ENCODE data around the gene ADAMTSL2.

ADAMTSL2 gene

GRCh38 chr9:133604856-133605255 is 70.4 kb downstream of the ADAMTSL2 start:
- no peak overlapping the region for H3K9ac ChIP-seq
- no peaks in the 10 kb centered on the region for H3K9me3 ChIP-seq (replicated peaks in 1 of 11)
- H3K27me3 ChIP-seq = peaks cover 41 to 51% (median 48%) of the 10 kb centered on the region in 11 experiments
- H3K4me1 ChIP-seq = peaks cover 0 to 45% (median 24%) of the 10 kb centered on the region in 10 experiments; a peak in 16 of 20 replicates
- H3K27ac ChIP-seq = no peak overlapping the region
- H3K4me2 ChIP-seq = peak overlapping the region in 9 of 11 experiments; percentile 14 to 71 (median 54); a peak in 17 of 22 replicates
- H3K36me3 ChIP-seq = no peaks in the 10 kb centered on the region
- H4K20me1 ChIP-seq = peaks cover 0 to 40% (median 0%) of the 10 kb centered on the region in 11 experiments; a peak in 7 of 22 replicates
- no peak for TF ChIP-seq Cebpa-rat (IDR thresholded peaks at IDR 0.05)
- no peak overlapping the region for H3K4me3 ChIP-seq

- no peak for TF ChIP-seq Cebpa-rat (IDR thresholded peaks at IDR 0.05)
- Histone ChIP-seq H4K20me1 (peaks cover 0 to 43% (median 0%) of the 10 kb centered on the region in 11 experiments; a peak in 7 of 22 replicates), H3K9me3 (replicated peaks in 1 of 11) (no peaks in the 10 kb centered on the region), H3K27me3 (peaks cover 46 to 56% (median 53%) of the 10 kb centered on the region in 11 experiments), H3K4me1 (peaks cover 0 to 41% (median 24%) of the 10 kb centered on the region in 10 experiments; a peak in 16 of 20 replicates), H3K4me3 (no peak overlapping the region), H3K27ac (no peak overlapping the region), H3K9ac (no peak overlapping the region), H3K4me2 (peak overlapping the region in 8 of 11 experiments; percentile 35 to 71 (median 55); a peak in 13 of 22 replicates), H3K36me3 (no peaks in the 10 kb centered on the region)
Measured at GRCh38 chr9:133605446-133605845, 70.9 kb downstream of the ADAMTSL2 start.

GRCh38 chr9:133605856-133606707 is 71.6 kb downstream of the ADAMTSL2 start:
- peaks cover 0 to 43% (median 0%) of the 10 kb centered on the region in 11 experiments; a peak in 8 of 22 replicates for H4K20me1 ChIP-seq
- H3K4me1 ChIP-seq = peaks cover 0 to 41% (median 24%) of the 10 kb centered on the region in 10 experiments; a peak in 16 of 20 replicates
- peaks cover 46 to 61% (median 56%) of the 10 kb centered on the region in 11 experiments for H3K27me3 ChIP-seq
- H3K36me3 ChIP-seq = no peaks in the 10 kb centered on the region
- TF ChIP-seq Cebpa-rat (IDR thresholded peaks at IDR 0.05) = no peak
- no peak overlapping the region for H3K27ac ChIP-seq
- no peak overlapping the region for H3K4me3 ChIP-seq
- no peak overlapping the region for H3K9ac ChIP-seq
- H3K9me3 ChIP-seq (replicated peaks in 1 of 11) = no peaks in the 10 kb centered on the region
- H3K4me2 ChIP-seq = peak overlapping the region in 6 of 11 experiments; percentile 47 to 71 (median 56); a peak in 9 of 22 replicates

- Histone ChIP-seq H4K20me1 (peaks cover 0 to 43% (median 0%) of the 10 kb centered on the region in 11 experiments; a peak in 8 of 22 replicates), H3K27me3 (peaks cover 46 to 67% (median 60%) of the 10 kb centered on the region in 11 experiments)
- TF ChIP-seq Cebpa-rat (IDR thresholded peaks at IDR 0.05) = no peak
Measured at GRCh38 chr9:133606708-133607025, 72.2 kb downstream of the ADAMTSL2 start.

GRCh38 chr9:133607381-133607780 is 72.9 kb downstream of the ADAMTSL2 start:
- Histone ChIP-seq H3K9me3 (replicated peaks in 1 of 11) (no peaks in the 10 kb centered on the region), H4K20me1 (peaks cover 0 to 43% (median 0%) of the 10 kb centered on the region in 11 experiments; a peak in 8 of 22 replicates), H3K27ac (no peak overlapping the region), H3K27me3 (peaks cover 46 to 73% (median 61%) of the 10 kb centered on the region in 11 experiments), H3K4me3 (no peak overlapping the region), H3K4me2 (no peak overlapping the region), H3K36me3 (no peaks in the 10 kb centered on the region), H3K9ac (no peak overlapping the region), H3K4me1 (peaks cover 0 to 41% (median 24%) of the 10 kb centered on the region in 10 experiments; a peak in 16 of 20 replicates)
- TF ChIP-seq Cebpa-rat (IDR thresholded peaks at IDR 0.05) = no peak

More at GRCh38 chr9:133606708-133607025, 72.2 kb downstream of the ADAMTSL2 start:
- Histone ChIP-seq H3K36me3 (no peaks in the 10 kb centered on the region), H3K9me3 (replicated peaks in 1 of 11) (no peaks in the 10 kb centered on the region), H3K27ac (no peak overlapping the region), H3K4me3 (no peak overlapping the region), H3K9ac (no peak overlapping the region), H3K4me1 (peaks cover 0 to 41% (median 24%) of the 10 kb centered on the region in 10 experiments; a peak in 16 of 20 replicates), H3K4me2 (no peak overlapping the region)

- no peaks in the 10 kb centered on the region for H3K9me3 ChIP-seq (replicated peaks in 1 of 11)
- H3K4me1 ChIP-seq = peaks cover 0 to 37% (median 24%) of the 10 kb centered on the region in 10 experiments; a peak in 16 of 20 replicates
- no peak overlapping the region for H3K4me3 ChIP-seq
- H3K27ac ChIP-seq = no peak overlapping the region
- peaks cover 0 to 48% (median 0%) of the 10 kb centered on the region in 11 experiments; a peak in 8 of 22 replicates for H4K20me1 ChIP-seq
- H3K27me3 ChIP-seq = peaks cover 46 to 78% (median 67%) of the 10 kb centered on the region in 11 experiments
- no peak overlapping the region for H3K9ac ChIP-seq
- no peaks in the 10 kb centered on the region for H3K36me3 ChIP-seq
- TF ChIP-seq Cebpa-rat (IDR thresholded peaks at IDR 0.05) = no peak
- H3K4me2 ChIP-seq = no peak overlapping the region
Measured at GRCh38 chr9:133607976-133608375, 73.5 kb downstream of the ADAMTSL2 start.

- Histone ChIP-seq H4K20me1 (peaks cover 0 to 51% (median 0%) of the 10 kb centered on the region in 11 experiments; a peak in 8 of 22 replicates), H3K27ac (no peak overlapping the region), H3K27me3 (peaks cover 46 to 82% (median 71%) of the 10 kb centered on the region in 11 experiments), H3K36me3 (no peaks in the 10 kb centered on the region), H3K4me2 (no peak overlapping the region), H3K4me1 (peaks cover 0 to 33% (median 23%) of the 10 kb centered on the region in 10 experiments; a peak in 16 of 20 replicates), H3K4me3 (no peak overlapping the region), H3K9ac (no peak overlapping the region), H3K9me3 (replicated peaks in 1 of 11) (no peaks in the 10 kb centered on the region)
- TF ChIP-seq Cebpa-rat (IDR thresholded peaks at IDR 0.05) = no peak
Measured at GRCh38 chr9:133608382-133608781, 73.9 kb downstream of the ADAMTSL2 start.

GRCh38 chr9:133608889-133609288 is 74.4 kb downstream of the ADAMTSL2 start:
- H3K4me2 ChIP-seq = peak overlapping the region in 6 of 11 experiments; percentile 10 to 26 (median 24); a peak in 5 of 22 replicates

More at GRCh38 chr9:133608889-133609288, 74.4 kb downstream of the ADAMTSL2 start:
- peaks cover 0 to 28% (median 20%) of the 10 kb centered on the region in 10 experiments; a peak in 16 of 20 replicates for H3K4me1 ChIP-seq
- H3K36me3 ChIP-seq = no peaks in the 10 kb centered on the region
- no peaks in the 10 kb centered on the region for H3K9me3 ChIP-seq (replicated peaks in 1 of 11)
- TF ChIP-seq Cebpa-rat (IDR thresholded peaks at IDR 0.05) = no peak
- no peak overlapping the region; a peak in 1 of 20 replicates for H3K4me3 ChIP-seq
- H3K9ac ChIP-seq = no peak overlapping the region
- H3K27ac ChIP-seq = no peak overlapping the region
- H3K27me3 ChIP-seq = peaks cover 46 to 87% (median 71%) of the 10 kb centered on the region in 11 experiments
- H4K20me1 ChIP-seq = peaks cover 0 to 55% (median 0%) of the 10 kb centered on the region in 11 experiments; a peak in 8 of 22 replicates
